Measurements from ENCODE around the gene TYRP1.
A peak's percentile ranks its signal among the peaks of the same experiment; 100 is the strongest.

Gene TYRP1

GRCh38 chr9:12708562-12709298 lies 15.5 kb downstream of the TYRP1 start:
- WGBS (ENCODE audit: insufficient coverage, insufficient read length): no CpG with 5 or more reads among the region's 5 CpGs
- Histone ChIP-seq H3K4me3 (ENCODE audit: low read length) (no peak overlapping the region), H3K27me3 (ENCODE audit: control insufficient read depth, insufficient read depth, low read length) (no peaks in the 10 kb centered on the region), H3K9me3 (ENCODE audit: control insufficient read depth, insufficient read depth, low read length) (no peaks in the 10 kb centered on the region), H3K36me3 (ENCODE audit: control insufficient read depth, insufficient read depth, low read length) (no peaks in the 10 kb centered on the region), H3K27ac (ENCODE audit: low read length) (no peak overlapping the region), H3K4me1 (ENCODE audit: control insufficient read depth, insufficient read depth, low read length) (no peaks in the 10 kb centered on the region)
- DNase-seq (ENCODE audit: low read depth, low spot score): no peak

- no peak for DNase-seq (ENCODE audit: low read depth, low spot score)
- Histone ChIP-seq H3K27ac (ENCODE audit: low read length) (no peak overlapping the region), H3K9me3 (ENCODE audit: control insufficient read depth, insufficient read depth, low read length) (no peaks in the 10 kb centered on the region), H3K4me1 (ENCODE audit: control insufficient read depth, insufficient read depth, low read length) (no peaks in the 10 kb centered on the region), H3K27me3 (ENCODE audit: control insufficient read depth, insufficient read depth, low read length) (no peaks in the 10 kb centered on the region), H3K4me3 (ENCODE audit: low read length) (no peak overlapping the region), H3K36me3 (ENCODE audit: control insufficient read depth, insufficient read depth, low read length) (no peaks in the 10 kb centered on the region)
- no CpG with 5 or more reads among the region's 2 CpGs for WGBS (ENCODE audit: insufficient coverage, insufficient read length)
Observed at GRCh38 chr9:12712532-12712931, 19.3 kb downstream of the TYRP1 start.

- Histone ChIP-seq H3K4me1 (ENCODE audit: control insufficient read depth, insufficient read depth, low read length) (peaks cover 3% of the 10 kb centered on the region; the same call in 1 of the 2 replicates), H3K36me3 (ENCODE audit: control insufficient read depth, insufficient read depth, low read length) (no peaks in the 10 kb centered on the region), H3K4me3 (ENCODE audit: low read length) (no peak overlapping the region), H3K9me3 (ENCODE audit: control insufficient read depth, insufficient read depth, low read length) (no peaks in the 10 kb centered on the region), H3K27ac (ENCODE audit: low read length) (no peak overlapping the region), H3K27me3 (ENCODE audit: control insufficient read depth, insufficient read depth, low read length) (no peaks in the 10 kb centered on the region)
- DNase-seq (ENCODE audit: low read depth, low spot score): no peak
- no CpG with 5 or more reads among the region's 3 CpGs for WGBS (ENCODE audit: insufficient coverage, insufficient read length)
Observed at GRCh38 chr9:12715268-12715667, 22.1 kb downstream of the TYRP1 start.

- no peak for DNase-seq (ENCODE audit: low read depth, low spot score)
- no peaks in the 10 kb centered on the region for H3K9me3 ChIP-seq (ENCODE audit: control insufficient read depth, insufficient read depth, low read length)
- no peak overlapping the region for H3K27ac ChIP-seq (ENCODE audit: low read length)
- WGBS (ENCODE audit: insufficient coverage, insufficient read length): no CpG with 5 or more reads among the region's 5 CpGs
- peaks cover 3% of the 10 kb centered on the region; the same call in 1 of the 2 replicates for H3K4me1 ChIP-seq (ENCODE audit: control insufficient read depth, insufficient read depth, low read length)
- no peak overlapping the region for H3K4me3 ChIP-seq (ENCODE audit: low read length)
- no peaks in the 10 kb centered on the region for H3K27me3 ChIP-seq (ENCODE audit: control insufficient read depth, insufficient read depth, low read length)
- no peaks in the 10 kb centered on the region for H3K36me3 ChIP-seq (ENCODE audit: control insufficient read depth, insufficient read depth, low read length)
Observed at GRCh38 chr9:12716823-12717600, 23.8 kb downstream of the TYRP1 start.

- Histone ChIP-seq H3K27me3 (ENCODE audit: control insufficient read depth, insufficient read depth, low read length) (no peaks in the 10 kb centered on the region), H3K27ac (ENCODE audit: low read length) (no peak overlapping the region), H3K36me3 (ENCODE audit: control insufficient read depth, insufficient read depth, low read length) (no peaks in the 10 kb centered on the region), H3K9me3 (ENCODE audit: control insufficient read depth, insufficient read depth, low read length) (no peaks in the 10 kb centered on the region), H3K4me1 (ENCODE audit: control insufficient read depth, insufficient read depth, low read length) (peaks cover 3% of the 10 kb centered on the region; the same call in 1 of the 2 replicates), H3K4me3 (ENCODE audit: low read length) (no peak overlapping the region)
- no peak for DNase-seq (ENCODE audit: low read depth, low spot score)
- no CpG with 5 or more reads among the region's 1 CpG for WGBS (ENCODE audit: insufficient coverage, insufficient read length)
Observed at GRCh38 chr9:12717907-12718306, 24.7 kb downstream of the TYRP1 start.

GRCh38 chr9:12718482-12719026 lies 25.4 kb downstream of the TYRP1 start:
- H3K27me3 ChIP-seq (ENCODE audit: control insufficient read depth, insufficient read depth, low read length): no peaks in the 10 kb centered on the region

GRCh38 chr9:12719431-12719830 lies 26.2 kb downstream of the TYRP1 start:
- Histone ChIP-seq H3K27ac (ENCODE audit: low read length) (no peak overlapping the region), H3K9me3 (ENCODE audit: control insufficient read depth, insufficient read depth, low read length) (no peaks in the 10 kb centered on the region), H3K27me3 (ENCODE audit: control insufficient read depth, insufficient read depth, low read length) (no peaks in the 10 kb centered on the region), H3K36me3 (ENCODE audit: control insufficient read depth, insufficient read depth, low read length) (no peaks in the 10 kb centered on the region), H3K4me1 (ENCODE audit: control insufficient read depth, insufficient read depth, low read length) (peaks cover 3% of the 10 kb centered on the region; the same call in 1 of the 2 replicates), H3K4me3 (ENCODE audit: low read length) (no peak overlapping the region)
- DNase-seq (ENCODE audit: low read depth, low spot score): no peak
- WGBS (ENCODE audit: insufficient coverage, insufficient read length): no CpG with 5 or more reads among the region's 1 CpG

More at GRCh38 chr9:12718482-12719026, 25.4 kb downstream of the TYRP1 start:
- Histone ChIP-seq H3K9me3 (ENCODE audit: control insufficient read depth, insufficient read depth, low read length) (no peaks in the 10 kb centered on the region), H3K36me3 (ENCODE audit: control insufficient read depth, insufficient read depth, low read length) (no peaks in the 10 kb centered on the region), H3K4me3 (ENCODE audit: low read length) (no peak overlapping the region), H3K27ac (ENCODE audit: low read length) (no peak overlapping the region), H3K4me1 (ENCODE audit: control insufficient read depth, insufficient read depth, low read length) (peaks cover 3% of the 10 kb centered on the region; the same call in 1 of the 2 replicates)
- peak; percentile 37 for DNase-seq (ENCODE audit: low read depth, low spot score)
- WGBS (ENCODE audit: insufficient coverage, insufficient read length): no CpG with 5 or more reads among the region's 7 CpGs

GRCh38 chr9:12720551-12720950 lies 27.4 kb downstream of the TYRP1 start:
- Histone ChIP-seq H3K27ac (ENCODE audit: low read length) (no peak overlapping the region), H3K36me3 (ENCODE audit: control insufficient read depth, insufficient read depth, low read length) (no peaks in the 10 kb centered on the region), H3K27me3 (ENCODE audit: control insufficient read depth, insufficient read depth, low read length) (no peaks in the 10 kb centered on the region), H3K4me1 (ENCODE audit: control insufficient read depth, insufficient read depth, low read length) (peaks cover 3% of the 10 kb centered on the region; the same call in 1 of the 2 replicates), H3K9me3 (ENCODE audit: control insufficient read depth, insufficient read depth, low read length) (no peaks in the 10 kb centered on the region), H3K4me3 (ENCODE audit: low read length) (no peak overlapping the region)
- WGBS (ENCODE audit: insufficient coverage, insufficient read length): no CpG with 5 or more reads among the region's 3 CpGs
- no peak for DNase-seq (ENCODE audit: low read depth, low spot score)

GRCh38 chr9:12722131-12722530 lies 28.9 kb downstream of the TYRP1 start:
- H3K4me1 ChIP-seq (ENCODE audit: control insufficient read depth, insufficient read depth, low read length): peaks cover 3% of the 10 kb centered on the region; the same call in 1 of the 2 replicates
- H3K9me3 ChIP-seq (ENCODE audit: control insufficient read depth, insufficient read depth, low read length): no peaks in the 10 kb centered on the region
- no peaks in the 10 kb centered on the region for H3K27me3 ChIP-seq (ENCODE audit: control insufficient read depth, insufficient read depth, low read length)
- no peaks in the 10 kb centered on the region for H3K36me3 ChIP-seq (ENCODE audit: control insufficient read depth, insufficient read depth, low read length)
- H3K4me3 ChIP-seq (ENCODE audit: low read length): no peak overlapping the region
- WGBS (ENCODE audit: insufficient coverage, insufficient read length): no CpG with 5 or more reads among the region's 2 CpGs
- no peak for DNase-seq (ENCODE audit: low read depth, low spot score)
- no peak overlapping the region for H3K27ac ChIP-seq (ENCODE audit: low read length)

- DNase-seq (ENCODE audit: low read depth, low spot score): no peak
- Histone ChIP-seq H3K4me3 (ENCODE audit: low read length) (no peak overlapping the region), H3K4me1 (ENCODE audit: control insufficient read depth, insufficient read depth, low read length) (peaks cover under 1% of the 10 kb centered on the region; the same call in 1 of the 2 replicates), H3K27me3 (ENCODE audit: control insufficient read depth, insufficient read depth, low read length) (no peaks in the 10 kb centered on the region), H3K36me3 (ENCODE audit: control insufficient read depth, insufficient read depth, low read length) (no peaks in the 10 kb centered on the region), H3K27ac (ENCODE audit: low read length) (no peak overlapping the region), H3K9me3 (ENCODE audit: control insufficient read depth, insufficient read depth, low read length) (no peaks in the 10 kb centered on the region)
- no CpG with 5 or more reads among the region's 5 CpGs for WGBS (ENCODE audit: insufficient coverage, insufficient read length)
Observed at GRCh38 chr9:12723409-12724028, 30.3 kb downstream of the TYRP1 start.

Data from iPS DF 6.9 (cell line).